HEK293T (cell line): Measurements from ENCODE around the gene CELF2.

Source experiments
- ARNT ChIP-seq: fragments of 450-650 bp; IDR thresholded peaks from 2 replicates; pipeline ENCODE4 v1.6.1; 2017; ENCODE audit warnings: mild to moderate bottlenecking
- CTBP1 ChIP-seq: fragments of 450-650 bp; IDR thresholded peaks from 2 replicates; pipeline ENCODE4 v1.6.1; 2016; ENCODE audit warnings: borderline replicate concordance
- ELF4 ChIP-seq: fragments of 450-650 bp; IDR thresholded peaks from 2 replicates; pipeline ENCODE4 v1.6.1; 2017; ENCODE audit warnings: antibody characterized with exemption
- FOXA1 ChIP-seq: fragments of 450-650 bp; IDR thresholded peaks from 2 replicates; pipeline ENCODE4 v1.6.1; 2016; ENCODE audit warnings: mild to moderate bottlenecking
- FOXK2 ChIP-seq: fragments of 450-650 bp; IDR thresholded peaks from 2 replicates; pipeline ENCODE4 v1.6.1; 2016; ENCODE audit warnings: mild to moderate bottlenecking
- FOXM1 ChIP-seq: fragments of 450-650 bp; IDR thresholded peaks from 2 replicates; pipeline ENCODE4 v1.6.1; 2017; ENCODE audit warnings: mild to moderate bottlenecking, borderline replicate concordance
- HDGF ChIP-seq: fragments of 450-650 bp; IDR thresholded peaks from 2 replicates; pipeline ENCODE4 v1.6.1; 2017; ENCODE audit warnings: antibody characterized with exemption, borderline replicate concordance
- LEF1 ChIP-seq: fragments of 450-650 bp; IDR thresholded peaks from 2 replicates; pipeline ENCODE4 v1.6.1; 2017; ENCODE audit warnings: mild to moderate bottlenecking, borderline replicate concordance
- PKNOX1 ChIP-seq: fragments of 450-650 bp; IDR thresholded peaks from 2 replicates; pipeline ENCODE4 v1.6.1; 2016
- SP1 ChIP-seq: fragments of 450-650 bp; IDR thresholded peaks from 2 replicates; pipeline ENCODE4 v1.6.1; 2017
- SUZ12 ChIP-seq: fragments of 450-650 bp; IDR thresholded peaks from 2 replicates; pipeline ENCODE4 v1.6.1; 2016; ENCODE audit warnings: mild to moderate bottlenecking
- TARDBP ChIP-seq: fragments of 450-650 bp; IDR thresholded peaks from 2 replicates; pipeline ENCODE4 v1.6.1; 2016
- ZNF384 ChIP-seq: fragments of 450-650 bp; IDR thresholded peaks from 2 replicates; pipeline ENCODE4 v1.6.1; 2016

- TF ChIP-seq SP1, result no peak
- no peak for TF ChIP-seq ELF4
- no peak for TF ChIP-seq FOXA1
- no peak for TF ChIP-seq FOXM1
- TF ChIP-seq HDGF, result no peak
- TF ChIP-seq FOXK2, result no peak
- no peak for TF ChIP-seq TARDBP
- TF ChIP-seq CTBP1, result no peak
- no peak for TF ChIP-seq PKNOX1
- no peak for TF ChIP-seq LEF1
- no peak for TF ChIP-seq SUZ12
- no peak for TF ChIP-seq ARNT
- TF ChIP-seq ZNF384, result no peak
Measured at GRCh38 chr10:11110539-11110938, 92.9 kb downstream of the CELF2 start.
